GM19099 (cell line): ENCODE results near the gene RGR.

Experiments used
- POLR2A ChIP-seq: IDR thresholded peaks from 3 replicates; pipeline ENCODE4 v1.6.1; 2011; ENCODE audit warnings: low read depth; ENCODE audit not compliant: insufficient read length; ENCODE audit errors: extremely low read depth

RGR gene

GRCh38 chr10:84263716-84264115 is 18.9 kb downstream of the RGR start:
- TF ChIP-seq POLR2A: no peak

GRCh38 chr10:84264611-84265141 is 19.8 kb downstream of the RGR start:
- TF ChIP-seq POLR2A: no peak

- no peak for TF ChIP-seq POLR2A
Measured at GRCh38 chr10:84265418-84265817, 20.6 kb downstream of the RGR start.

- no peak for TF ChIP-seq POLR2A
Measured at GRCh38 chr10:84267503-84268126, 22.8 kb downstream of the RGR start.

- TF ChIP-seq POLR2A: no peak
Measured at GRCh38 chr10:84269162-84269561, 24.3 kb downstream of the RGR start.

DNA sequence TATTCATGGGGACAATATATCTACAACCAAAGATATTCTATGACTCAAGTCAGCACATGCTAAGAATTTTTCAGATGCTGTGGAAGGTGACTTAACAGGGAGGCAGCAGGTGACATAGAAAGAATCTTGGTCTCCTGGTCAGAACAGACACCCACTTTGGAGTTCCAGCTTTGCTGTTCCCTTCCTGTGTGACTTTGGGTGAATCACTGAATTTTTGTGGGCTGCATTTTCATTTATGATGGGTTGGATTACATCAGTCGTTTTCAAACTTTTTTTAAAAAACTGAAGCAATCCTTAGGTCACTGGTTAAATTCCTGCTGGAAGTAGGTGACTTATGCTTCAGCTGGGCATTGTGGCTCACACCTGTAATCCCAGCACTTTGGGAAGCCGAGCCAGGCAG is 24.9 kb downstream of the RGR start:
- TF ChIP-seq POLR2A: no peak

DNA sequence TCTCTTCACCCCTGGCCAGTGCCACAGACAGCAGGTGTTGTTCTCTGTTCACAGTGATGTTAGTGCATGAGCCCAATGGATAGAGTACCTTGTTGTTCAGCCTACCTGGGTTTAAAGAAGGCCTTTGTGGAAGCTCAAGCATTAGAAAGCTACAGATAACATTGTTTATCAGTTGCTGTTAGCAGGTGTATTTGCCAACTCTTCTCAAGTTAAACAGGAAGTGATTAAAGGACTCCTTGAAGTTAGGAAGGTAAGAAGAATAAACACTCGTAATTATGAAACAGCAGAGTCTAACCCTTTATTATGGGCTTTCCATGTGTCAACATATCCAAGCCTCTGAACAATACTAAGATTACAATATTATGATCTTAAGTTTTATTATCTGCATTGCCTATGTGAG is 25.9 kb downstream of the RGR start:
- TF ChIP-seq POLR2A: no peak

DNA sequence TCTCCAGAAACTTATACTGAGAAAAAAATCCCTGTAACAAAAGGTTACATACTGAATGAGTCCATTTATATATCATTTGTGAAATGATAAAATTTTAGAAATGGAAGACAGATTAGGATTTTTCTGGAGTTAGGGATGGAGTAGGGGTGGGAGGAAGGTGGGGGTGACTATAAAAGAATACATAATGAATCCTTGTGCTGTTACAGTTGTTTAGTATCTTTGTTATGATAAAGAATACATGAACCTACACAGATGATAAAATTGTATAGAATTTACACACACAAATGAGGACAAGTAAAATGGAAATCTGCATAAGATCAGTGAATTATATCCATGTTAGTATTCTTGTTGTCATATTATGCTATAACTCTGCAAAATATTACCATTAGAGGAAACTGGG is 41.8 kb downstream of the RGR start:
- no peak for TF ChIP-seq POLR2A

- no peak for TF ChIP-seq POLR2A
Measured at GRCh38 chr10:84288151-84288550, 43.3 kb downstream of the RGR start.

GRCh38 chr10:84289521-84290200 is 44.8 kb downstream of the RGR start:
- TF ChIP-seq POLR2A: no peak

DNA sequence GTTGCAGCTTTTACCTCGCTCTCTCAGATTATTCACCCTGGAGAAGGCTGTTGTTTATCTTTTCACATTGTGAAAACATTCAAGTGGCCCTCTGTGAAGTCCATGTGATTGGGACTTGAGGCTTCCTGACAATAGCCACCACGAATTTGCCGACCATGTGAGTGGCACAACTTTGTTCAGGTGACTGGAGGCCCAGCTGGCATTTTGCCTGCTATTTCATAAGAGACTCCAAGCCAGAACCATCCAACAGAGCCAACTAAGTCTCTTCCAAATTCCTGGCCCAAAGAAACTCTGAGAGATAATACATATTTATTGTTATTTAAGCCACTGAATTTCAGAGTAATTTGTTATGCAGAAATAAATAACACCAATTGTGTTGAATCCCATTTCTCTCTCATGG is 45.4 kb downstream of the RGR start:
- TF ChIP-seq POLR2A: no peak

DNA sequence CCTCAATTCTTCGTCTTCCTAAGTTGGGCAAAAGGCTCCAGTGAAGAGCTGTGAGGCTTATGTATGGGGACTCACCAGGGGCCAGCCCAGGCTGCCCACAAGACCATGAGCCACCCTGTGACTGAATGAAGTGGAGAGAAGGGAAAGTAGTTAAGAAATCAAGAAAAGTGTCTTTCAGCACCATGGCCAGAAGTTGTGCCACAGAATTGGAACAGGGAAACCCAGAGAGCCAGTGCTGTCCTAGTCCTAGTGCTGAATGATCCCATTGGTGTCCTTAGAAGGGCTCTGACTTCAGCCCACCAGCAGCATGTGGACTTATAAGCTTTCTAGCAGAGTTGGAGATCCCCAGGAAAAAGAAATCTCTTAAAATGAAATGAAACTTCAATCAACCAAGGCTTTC is 46.5 kb downstream of the RGR start:
- no peak for TF ChIP-seq POLR2A

- TF ChIP-seq POLR2A: no peak
Measured at GRCh38 chr10:84292502-84292901, 47.6 kb downstream of the RGR start.

- TF ChIP-seq POLR2A: no peak
Measured at GRCh38 chr10:84293171-84293570, 48.3 kb downstream of the RGR start.

DNA sequence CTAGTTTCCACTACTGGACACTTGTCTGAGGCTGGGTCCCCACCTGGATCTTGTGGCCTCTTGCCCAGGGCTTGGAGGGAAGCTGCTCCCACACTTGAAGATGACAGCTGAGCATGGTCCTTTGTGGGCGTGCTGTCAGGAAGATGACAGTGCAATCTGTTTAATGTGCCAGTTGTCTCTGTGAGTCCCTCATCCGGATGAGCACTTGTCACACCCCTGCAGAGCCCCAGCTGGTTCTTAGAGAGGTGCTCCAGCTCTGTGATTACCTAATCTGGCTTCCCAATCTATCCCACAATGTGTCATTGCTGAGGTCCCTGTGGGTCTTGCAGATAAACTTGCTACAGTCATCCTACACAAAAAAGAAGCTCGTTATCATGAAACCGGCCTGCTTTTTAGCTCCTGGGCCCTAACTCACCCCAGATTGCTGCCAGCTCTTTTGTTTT is 48.7 kb downstream of the RGR start:
- no peak for TF ChIP-seq POLR2A

DNA sequence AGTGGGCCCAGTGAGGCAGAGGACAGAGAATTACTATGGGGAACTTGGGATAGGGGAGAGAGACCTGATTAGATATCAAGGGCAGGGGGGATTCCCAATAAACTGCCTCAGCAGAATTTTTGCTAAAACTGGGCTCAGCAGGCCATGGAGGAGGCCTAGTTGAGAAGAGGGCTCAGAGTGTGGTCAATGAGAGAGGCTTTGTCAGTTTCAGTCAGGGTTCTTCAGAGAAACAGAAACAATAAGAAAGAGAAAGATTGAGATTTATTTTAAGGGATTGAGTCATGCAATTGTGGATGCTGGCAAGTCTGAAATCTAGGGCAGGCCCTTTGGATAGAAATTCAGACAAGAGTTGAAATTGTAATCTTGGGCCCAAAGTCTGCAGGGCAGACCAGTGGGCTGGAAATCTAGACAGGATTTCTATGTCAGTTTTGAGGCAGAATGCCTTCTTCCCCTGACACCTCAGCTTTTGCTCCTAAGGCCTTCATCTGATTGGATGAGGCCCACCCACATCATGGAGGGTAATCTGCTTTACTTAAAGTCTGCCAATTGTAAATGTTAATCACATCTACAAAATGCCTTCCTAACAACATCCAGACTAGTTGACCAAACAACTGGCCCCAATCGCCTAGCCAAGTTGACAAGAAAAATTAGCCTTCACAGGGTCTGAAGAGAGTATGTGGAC is 50.1 kb downstream of the RGR start:
- no peak for TF ChIP-seq POLR2A

DNA sequence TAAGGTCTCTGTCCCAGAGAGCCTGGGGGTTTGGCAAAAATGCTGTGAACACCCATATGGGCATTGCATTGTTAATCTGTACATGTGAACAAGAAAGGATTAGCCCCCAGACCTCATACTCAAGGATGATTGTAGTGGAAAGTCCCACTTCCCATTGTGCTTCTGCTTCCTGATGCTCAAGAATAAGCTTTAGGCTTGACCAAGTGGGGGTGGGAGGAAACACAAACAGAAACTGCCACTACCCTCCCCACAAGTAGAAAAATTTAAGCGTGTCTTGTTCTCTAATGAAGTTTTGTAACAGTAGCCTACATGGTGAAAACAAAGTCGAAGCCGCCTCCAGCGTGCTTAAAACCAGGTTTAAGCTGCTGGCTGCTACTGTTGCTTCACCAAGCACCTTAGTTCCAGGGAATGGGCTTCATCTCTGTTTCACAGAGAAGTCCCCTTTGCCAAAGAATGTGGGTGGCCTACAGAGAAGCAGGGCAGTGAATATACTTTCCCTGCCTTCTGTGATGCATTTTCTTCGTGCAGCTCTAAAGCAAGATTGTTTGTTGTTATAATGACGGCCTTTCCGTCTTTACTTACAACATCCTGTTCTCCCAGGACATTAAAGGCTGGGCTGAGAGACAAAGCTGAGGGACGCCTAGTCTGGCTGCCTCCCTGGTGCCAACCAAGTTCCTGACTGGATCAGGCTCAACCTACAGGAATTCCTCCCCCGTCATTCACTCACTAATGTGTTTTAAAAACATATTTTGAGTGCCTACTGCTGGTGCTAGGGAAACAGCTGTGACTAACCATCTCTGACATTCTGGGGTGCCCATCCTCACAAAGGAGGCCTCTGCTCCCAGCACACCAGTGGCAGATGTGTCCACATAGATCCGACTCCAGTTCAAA is 51.5 kb downstream of the RGR start:
- no peak for TF ChIP-seq POLR2A
